AML-193 (cell line): Measurements from ENCODE around the gene PTAFR.

ENCODE experiments used
- DNase-seq, 2 experiments: peaks; one replicate each; lab custom pipeline; 2025; lab: John Stamatoyannopoulos, UW

The PTAFR gene

DNA sequence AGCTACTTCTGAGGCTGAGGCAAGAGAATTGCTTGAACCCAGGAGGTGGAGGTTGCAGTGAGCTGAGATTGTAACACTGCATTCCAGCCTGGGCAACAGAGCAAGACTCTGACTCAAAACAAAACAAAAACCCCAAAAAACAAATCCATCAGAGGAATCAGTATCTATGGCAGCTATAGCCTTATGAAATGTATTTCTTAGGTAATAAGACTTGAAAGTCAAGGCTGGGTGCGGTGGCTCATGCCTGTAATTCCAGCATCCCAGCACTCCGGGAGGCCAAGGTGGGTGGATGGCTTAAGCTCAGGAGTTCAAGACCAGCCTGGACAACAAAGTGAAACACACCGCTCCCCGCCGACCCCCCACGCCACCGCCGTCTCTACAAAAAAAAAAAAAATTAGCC is 56.9 kb downstream of the PTAFR start:
- no peak for DNase-seq

DNA sequence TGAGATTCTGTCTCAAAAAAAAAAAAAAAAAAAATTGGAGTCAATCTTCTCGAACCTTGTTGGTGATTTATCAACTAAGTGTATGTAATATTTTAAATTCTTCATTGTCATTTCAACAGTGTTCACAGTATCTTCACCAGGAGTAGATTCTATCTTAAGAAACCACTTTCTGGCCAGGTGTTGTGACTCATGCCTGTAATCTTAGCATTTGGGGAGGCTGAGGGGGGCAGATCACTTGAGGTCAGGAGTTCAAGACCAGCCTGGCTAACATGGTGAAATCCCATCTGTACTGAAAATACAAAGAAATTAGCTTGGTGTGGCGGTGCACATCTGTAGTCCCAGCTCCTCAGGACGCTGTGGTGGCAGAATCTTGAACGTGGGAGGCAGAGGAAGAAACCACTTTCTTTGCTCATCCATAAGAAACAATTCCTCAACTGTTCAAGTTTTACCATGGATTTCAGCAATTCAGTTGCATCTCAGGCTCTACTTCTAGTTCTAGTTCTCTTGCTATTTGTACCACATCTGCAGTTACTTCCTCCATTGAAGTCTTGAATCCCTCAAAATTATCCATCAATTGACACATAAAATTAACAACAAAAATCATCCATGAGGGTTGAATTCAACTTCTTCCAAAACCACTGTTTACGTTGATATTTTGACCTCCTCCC is 57.7 kb downstream of the PTAFR start:
- DNase-seq: no peak

DNA sequence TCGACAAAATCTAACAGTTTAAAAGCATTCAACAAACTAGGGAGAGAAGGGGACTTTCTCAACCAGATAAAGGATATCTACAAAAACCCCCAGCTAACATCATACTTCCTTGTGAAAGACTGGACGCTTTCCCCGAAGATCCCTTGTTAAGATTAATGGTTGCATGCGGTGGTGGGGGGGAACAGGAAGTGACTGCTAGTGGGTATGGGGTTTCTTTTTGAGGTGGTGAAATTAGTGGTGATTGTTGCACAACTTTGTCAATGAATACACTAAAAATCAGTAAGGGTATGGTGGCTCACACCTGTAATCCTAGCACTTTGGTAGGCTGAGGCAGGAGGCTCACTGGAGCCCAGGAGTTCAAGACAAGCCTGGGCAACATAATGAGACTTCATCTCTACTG is 61.2 kb downstream of the PTAFR start:
- DNase-seq: peak; percentile 89 to 93

DNA sequence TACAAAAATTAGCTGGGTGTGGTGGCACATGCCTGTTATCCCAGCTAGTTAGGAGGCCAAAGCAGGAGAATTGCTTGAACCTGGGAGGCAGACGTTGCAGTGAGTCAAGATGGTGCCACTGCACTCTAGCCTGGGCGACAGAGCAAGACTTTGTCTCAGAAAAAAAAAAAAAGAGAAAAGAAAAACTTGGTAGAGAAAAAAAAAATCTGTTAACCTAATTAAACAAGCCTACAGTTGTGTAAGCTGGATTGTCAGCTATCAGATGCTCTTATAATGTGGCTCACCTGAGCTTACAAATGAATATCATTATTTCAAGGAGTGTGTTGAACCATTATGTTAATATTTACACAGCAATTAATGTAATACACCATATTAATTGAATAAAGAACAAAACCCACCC is 61.6 kb downstream of the PTAFR start:
- DNase-seq: no peak

DNA sequence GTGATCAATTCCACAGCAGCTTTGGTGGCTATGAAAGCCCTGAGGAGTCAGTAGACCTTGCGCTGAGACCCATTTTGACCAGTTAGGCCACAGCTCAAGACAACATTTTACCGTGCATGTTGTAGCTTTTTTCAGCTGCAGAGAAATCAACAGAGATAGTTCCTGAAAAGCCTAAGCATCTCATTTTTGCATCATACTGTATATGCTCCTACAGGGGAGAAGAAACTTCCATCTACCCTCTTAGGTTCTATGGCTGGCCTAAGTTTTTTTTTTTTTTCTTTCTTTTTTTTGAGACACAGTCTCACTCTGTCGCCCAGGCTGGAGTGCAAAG is 63.3 kb downstream of the PTAFR start:
- no peak for DNase-seq

DNA sequence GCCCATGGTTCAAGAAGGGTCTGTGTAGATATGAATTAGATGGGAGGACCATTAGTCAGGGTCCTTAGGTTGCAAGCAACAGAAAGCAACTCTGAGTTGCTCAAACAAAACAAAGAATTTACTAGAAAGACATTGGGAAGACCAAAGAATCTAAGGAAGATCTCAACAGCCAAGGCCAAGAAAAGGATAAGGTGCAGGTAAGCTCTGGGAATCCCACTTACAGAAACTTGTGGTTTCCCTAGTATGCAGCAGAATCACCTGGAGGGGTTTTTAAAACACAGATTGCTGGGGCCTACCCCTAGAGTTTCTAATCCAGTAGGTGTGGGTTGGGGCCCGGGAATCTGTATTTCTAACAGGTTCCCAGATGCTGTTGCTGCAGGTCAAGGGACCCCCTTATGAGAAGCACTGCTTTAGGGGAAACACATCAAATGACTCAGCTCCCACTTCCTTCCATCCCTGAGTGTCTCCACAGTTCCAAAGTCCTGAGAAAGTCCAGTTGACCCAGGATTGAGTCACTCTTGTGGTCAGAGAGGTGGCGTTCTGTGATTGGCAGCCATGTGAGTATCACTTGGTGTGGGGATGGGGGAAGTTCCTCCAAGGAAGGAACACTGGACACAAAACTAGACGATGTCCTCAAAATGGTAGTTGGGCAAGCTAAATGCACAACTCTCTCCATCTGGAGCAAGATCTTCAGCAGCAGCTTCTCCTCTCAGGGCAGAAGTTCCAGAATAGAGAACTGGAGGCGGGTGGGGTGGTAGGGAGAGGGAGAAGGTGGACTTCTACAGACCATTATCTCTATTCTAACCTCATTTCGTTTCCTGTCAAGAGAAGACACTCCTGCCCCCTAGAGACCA is 63.9 kb downstream of the PTAFR start:
- peak; percentile 35 to 49 for DNase-seq

DNA sequence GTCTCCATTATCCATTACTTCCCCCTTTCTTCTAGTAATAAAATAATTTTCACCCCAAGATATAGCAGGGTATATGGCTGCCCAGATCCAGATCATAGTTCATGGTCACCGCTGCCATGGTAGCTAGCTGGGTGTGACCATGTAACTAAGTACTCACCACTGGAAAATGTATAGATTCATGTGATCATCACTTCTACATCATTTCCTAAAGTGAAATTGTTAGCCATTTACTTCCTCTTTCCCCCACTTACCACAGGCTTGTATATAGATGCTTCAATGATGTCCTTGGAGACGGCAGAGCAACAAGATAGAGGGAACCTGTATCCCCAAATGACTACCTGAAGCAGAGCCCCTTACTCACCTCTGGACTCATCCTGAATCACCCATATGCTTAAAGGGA is 65.3 kb downstream of the PTAFR start:
- DNase-seq: peak; percentile 86 to 95

DNA sequence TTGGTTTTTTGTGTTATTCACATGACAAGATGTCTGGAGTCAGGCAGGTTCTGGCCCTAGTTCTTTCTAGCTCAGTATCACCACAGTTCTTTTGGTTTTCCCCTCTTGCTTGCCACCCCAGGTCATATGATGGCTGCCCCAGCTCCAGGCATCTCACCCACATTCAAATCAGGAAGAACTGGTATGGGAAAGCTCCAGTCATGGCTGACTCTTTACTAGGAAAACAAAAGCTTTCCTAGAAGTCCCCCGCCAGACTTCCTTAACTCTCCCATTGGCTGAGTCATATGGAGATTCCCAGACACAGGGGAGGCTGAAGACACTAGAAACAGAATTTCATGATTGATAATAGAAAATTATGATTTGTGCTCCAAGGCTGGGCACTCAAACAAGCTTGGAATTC is 65.9 kb downstream of the PTAFR start:
- DNase-seq: no peak

DNA sequence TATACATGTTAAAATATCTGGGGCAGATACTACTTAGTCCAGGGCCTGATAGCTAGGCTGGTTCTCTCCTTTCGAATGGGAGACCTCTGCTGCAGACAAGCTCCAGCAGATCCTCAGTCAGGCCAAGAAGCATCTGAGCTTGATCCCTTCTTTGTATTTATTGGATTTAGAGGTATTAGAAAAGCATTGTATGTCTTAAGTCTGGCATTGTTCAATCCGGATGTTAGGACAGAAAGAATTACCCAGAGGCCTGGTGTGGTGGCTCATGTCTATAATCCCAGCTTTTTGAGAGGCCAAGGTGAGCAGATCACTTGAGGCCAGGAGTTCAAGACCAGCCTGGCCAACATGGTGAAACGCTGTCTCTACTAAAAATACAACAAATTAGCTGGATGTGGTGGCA is 66.9 kb downstream of the PTAFR start:
- DNase-seq: no peak

DNA sequence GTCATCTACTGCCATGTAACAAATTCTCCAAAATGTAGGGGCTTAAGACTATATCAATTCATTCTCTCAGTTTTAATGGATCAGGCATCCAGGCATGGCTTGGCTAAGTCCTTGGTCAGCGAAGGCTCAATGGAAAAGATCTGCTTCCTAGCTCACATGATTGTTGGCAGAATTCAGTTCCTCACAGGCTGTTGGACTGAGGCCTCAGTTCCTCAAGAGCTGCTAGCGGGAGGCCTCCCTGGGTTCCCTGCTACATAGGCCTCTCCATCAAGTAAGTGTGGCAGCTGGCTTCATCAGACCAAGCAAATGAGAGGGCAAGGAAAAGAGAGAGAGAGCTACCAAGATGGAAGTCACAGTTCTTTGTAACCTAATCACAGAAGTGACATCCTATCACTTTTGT is 68.5 kb downstream of the PTAFR start:
- DNase-seq: no peak

DNA sequence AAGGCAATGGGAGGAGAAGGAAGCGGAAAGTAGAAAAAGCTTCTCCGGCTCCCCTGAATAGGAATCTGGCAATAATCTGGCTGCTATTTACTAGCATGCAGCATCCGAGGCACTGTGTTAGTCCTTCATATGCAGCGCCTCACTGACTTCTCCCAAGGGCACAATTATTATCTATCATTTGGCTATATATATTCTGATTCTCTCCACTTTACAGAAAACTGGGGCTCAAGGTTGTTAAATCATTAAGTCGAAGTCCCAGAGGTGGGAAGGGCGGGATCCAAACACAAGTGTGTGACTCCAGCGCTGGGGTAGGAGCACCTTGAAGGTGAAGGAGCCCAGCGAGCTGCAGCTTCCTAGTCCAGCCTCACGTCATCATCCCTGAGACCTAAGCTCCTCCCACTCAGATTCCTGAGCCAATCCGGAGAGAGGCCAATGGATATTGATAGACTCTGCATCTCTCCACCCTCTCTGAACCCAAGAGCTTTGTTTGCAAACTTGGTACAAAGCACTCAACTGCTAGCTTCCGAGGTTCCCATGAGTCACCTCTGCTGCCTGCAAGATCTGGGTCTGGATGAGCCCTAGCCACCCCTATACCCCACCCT is 71.5 kb downstream of the PTAFR start:
- DNase-seq: no peak

DNA sequence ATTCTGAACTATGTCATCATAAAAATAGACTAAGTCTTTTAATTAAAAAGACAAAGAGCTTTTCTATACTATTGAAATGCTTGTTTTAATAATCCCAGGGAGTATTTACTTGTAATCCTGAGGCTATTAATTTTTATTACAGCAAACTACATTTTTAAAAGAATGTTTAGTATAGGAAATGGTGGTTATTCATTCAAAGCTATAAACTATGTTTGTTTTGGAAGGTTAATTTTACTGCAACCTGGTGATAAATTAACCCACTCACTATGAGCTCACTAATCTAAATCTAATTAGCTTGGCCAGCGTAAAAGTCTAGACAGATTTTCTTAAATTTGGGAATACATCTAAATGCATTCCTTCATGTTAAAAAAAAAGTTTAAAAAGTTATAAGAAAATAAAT is 74.3 kb downstream of the PTAFR start:
- DNase-seq: no peak

DNA sequence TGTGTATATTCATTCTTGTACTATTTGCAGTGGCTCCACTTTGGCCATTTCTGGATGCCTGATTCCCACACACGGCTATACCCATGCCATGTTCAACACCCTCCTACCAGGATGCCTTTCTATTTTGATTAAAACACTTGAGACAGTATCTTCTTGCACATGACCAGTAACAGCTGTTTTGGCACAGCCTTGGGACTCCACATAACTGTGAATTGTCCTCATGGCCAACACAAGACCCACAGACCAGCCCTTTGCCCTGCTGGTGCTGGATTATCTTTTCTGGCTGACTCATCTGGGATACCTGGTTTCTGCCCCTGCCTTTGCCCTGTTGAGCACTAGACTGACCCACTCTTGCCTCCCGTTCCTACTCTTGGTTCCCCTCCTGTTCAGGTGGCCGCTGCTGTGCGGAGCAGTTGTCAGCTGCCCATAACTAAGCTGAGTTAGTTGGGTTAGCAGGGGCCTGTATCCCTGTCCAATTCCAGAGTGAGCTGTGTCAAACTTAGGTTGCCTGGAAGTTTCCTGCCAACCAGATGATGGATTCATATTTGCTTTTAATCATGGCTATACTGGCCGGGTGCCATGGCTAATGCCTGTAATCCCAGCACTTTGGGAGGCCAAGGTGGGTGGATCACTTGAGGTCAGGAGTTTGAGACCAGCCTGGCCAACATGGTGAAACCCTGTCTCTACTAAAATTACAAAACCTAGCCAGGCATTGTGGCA is 77.3 kb downstream of the PTAFR start:
- DNase-seq: no peak
